Fibroblast of mammary gland (primary cell): ENCODE measurements around the gene KIFC1.
A peak's percentile ranks its signal among the peaks of the same experiment; 100 is the strongest.

Experiments used
- DNase-seq: peaks from one replicate; pipeline ENCODE4 v3.0.0-alpha.2; 2010; ENCODE audit warnings: low read depth
- H3K4me3 ChIP-seq: 2 replicates; pipeline ENCODE4 v1.5.1; 2011; ENCODE audit warnings: low read depth, mild to moderate bottlenecking, low read length, moderate library complexity; ENCODE audit not compliant: control insufficient read depth
- CTCF ChIP-seq: conservative IDR thresholded peaks from 2 replicates; pipeline ENCODE4 v1.5.1; 2011; ENCODE audit warnings: low read depth, low read length, inconsistent platforms; ENCODE audit not compliant: control insufficient read depth, insufficient read depth

The KIFC1 gene

GRCh38 chr6:33417128-33417902, 25.7 kb downstream of the KIFC1 start:
- peak; percentile 89 for DNase-seq
- no peak for TF ChIP-seq CTCF

GRCh38 chr6:33417903-33418689, 26.5 kb downstream of the KIFC1 start, which contains the start of gene CUTA:
CUTA (minus strand) TSS chr6:33418107; CDS start chr6:33418000, 107 bp downstream.
- DNase-seq = peak; percentile 100
- peak within 1 kb of the TSS; percentile 87 for H3K4me3 ChIP-seq
- no peak for TF ChIP-seq CTCF

More at GRCh38 chr6:33417128-33417902, 25.7 kb downstream of the KIFC1 start:
- peak overlapping the region; percentile 87 for H3K4me3 ChIP-seq

- H3K4me3 ChIP-seq = peak overlapping the region; percentile 37
- peak; percentile 34 for DNase-seq
- TF ChIP-seq CTCF = no peak
Measured at GRCh38 chr6:33418690-33419291, 27.2 kb downstream of the KIFC1 start.

- DNase-seq = peak; percentile 49
- peak within 1 kb of the TSS; percentile 47 for H3K4me3 ChIP-seq
- TF ChIP-seq CTCF = no peak
Measured at GRCh38 chr6:33419580-33420490, 28.2 kb downstream of the KIFC1 start, which contains the start of gene SYNGAP1. SYNGAP1 (plus strand) TSS chr6:33420065; CDS start chr6:33420265, 200 bp downstream.

- H3K4me3 ChIP-seq = peak overlapping the region; percentile 47
- TF ChIP-seq CTCF = no peak
- DNase-seq = no peak
Measured at GRCh38 chr6:33420491-33421343, 29.1 kb downstream of the KIFC1 start.
